HepG2 (cell line): ENCODE data around the gene CHI3L1. TPM values are rescaled to one million over a fixed set of nuclear protein-coding genes. Genes with fewer than 3 reads are reported as not detected.

Source experiments
- ATAC-seq: fragments of 200-7000 bp; cut with Tn5 transposase; 3 replicates; pipeline ENCODE4 v1.9.1; 2020; ENCODE audit warnings: mild to moderate bottlenecking, moderate library complexity
- BruUV-seq: library from RNA; stranded (reverse); fragments of 400-500 nt; replicated peaks from 2 replicates; lab custom pipeline; 2021; lab: Mats Ljungman, UMichigan
- CTCF ChIA-PET: fragments of 300-600 bp; formaldehyde crosslinking; extraction: SDS; loops from one replicate; lab custom pipeline; 2021; ENCODE audit warnings: low total read pairs, inconsistent platforms, low intra/inter-chr PET ratio; lab: Yijun Ruan, JAX
- POLR2A ChIA-PET: fragments of 350-600 bp; sonication (Branson Sonifier 250); formaldehyde crosslinking; loops from one replicate; lab custom pipeline; 2020; ENCODE audit warnings: antibody characterized with exemption, inconsistent platforms; lab: Yijun Ruan, JAX
- DNase-seq: peaks from one replicate; pipeline ENCODE4 v3.0.0-alpha.2; 2015; ENCODE audit warnings: low spot score
- FAIRE-seq: peaks from 3 replicates; lab custom pipeline; 2011; peaks lifted over from hg19 to GRCh38; lab: Jason Lieb, UNC
- H2AFZ ChIP-seq: one replicate; pipeline ENCODE4 v1.6.1; 2011; ENCODE audit warnings: low read length, inconsistent platforms
- H3K27ac ChIP-seq: fragments of 300-600 bp; 3 replicates; pipeline ENCODE4 v1.8.0; 2011; ENCODE audit warnings: mixed run types, mild to moderate bottlenecking, mixed read lengths, low read length, inconsistent platforms; ENCODE audit not compliant: insufficient read depth; ENCODE audit errors: extremely low read length
- H3K27me3 ChIP-seq, 2 experiments: fragments of 200-600 bp in 1 of 2; 2 replicates in 1 of 2; 3 replicates in 1 of 2; pipeline versions ENCODE4 v1.6.0 to v1.8.0; 2011; ENCODE audit warnings: low read length in 2 of 2, mild to moderate bottlenecking in 2 of 2, moderate library complexity in 2 of 2, inconsistent platforms in 1 of 2; ENCODE audit not compliant: insufficient read depth in 2 of 2, control insufficient read depth in 1 of 2
- H3K36me3 ChIP-seq, 2 experiments: fragments of 200-600 bp in 1 of 2; replicated peaks in 1 of 2; 2 replicates in 1 of 2; 3 replicates in 1 of 2; pipeline versions ENCODE4 v1.5.1 to v1.8.0; 2011; ENCODE audit warnings: low read length in 2 of 2, inconsistent platforms in 1 of 2; ENCODE audit not compliant: insufficient read depth in 2 of 2, control insufficient read depth in 1 of 2
- H3K4me1 ChIP-seq: 2 replicates; pipeline ENCODE4 v1.5.1; 2012; ENCODE audit warnings: low read length, inconsistent platforms; ENCODE audit not compliant: insufficient read depth
- H3K4me2 ChIP-seq: 2 replicates; pipeline ENCODE4 v1.6.0; 2011; ENCODE audit warnings: low read depth, low read length, inconsistent platforms
- H3K4me3 ChIP-seq, 3 experiments: fragments of 200-600 bp in 1 of 3; sonication (generic), shearing (Covaris generic) in 1 of 3; replicated peaks in 1 of 3; 2 replicates each; pipeline ENCODE4 v1.5.1; 2011 to 2016; ENCODE audit warnings: low read length in 3 of 3, inconsistent platforms in 2 of 3, low read depth in 2 of 3, mild to moderate bottlenecking in 2 of 3, control low read depth in 1 of 3, mixed read lengths in 1 of 3; ENCODE audit not compliant: insufficient read depth in 1 of 3
- H3K79me2 ChIP-seq: one replicate; pipeline ENCODE4 v1.6.1; 2011; ENCODE audit warnings: low read length, inconsistent platforms; ENCODE audit not compliant: insufficient read depth
- H3K9ac ChIP-seq: 2 replicates; pipeline ENCODE4 v1.6.0; 2011; ENCODE audit warnings: mild to moderate bottlenecking, low read depth, low read length, inconsistent platforms; ENCODE audit not compliant: insufficient read depth
- H3K9me3 ChIP-seq: 2 replicates; pipeline ENCODE4 v1.5.1; 2012; ENCODE audit warnings: mild to moderate bottlenecking, low read length
- H4K20me1 ChIP-seq: 2 replicates; pipeline ENCODE4 v1.6.0; 2011; ENCODE audit warnings: inconsistent platforms, mild to moderate bottlenecking, low read length, moderate library complexity; ENCODE audit not compliant: insufficient read depth
- CENPX ChIP-seq: sonication (generic); formaldehyde crosslinking; IDR thresholded peaks from 2 replicates; pipeline ENCODE4 v1.9.0; 2021; ENCODE audit warnings: mild to moderate bottlenecking, missing genetic modification reagents, moderate library complexity
- HOXA9 ChIP-seq: sonication (generic); formaldehyde crosslinking; IDR thresholded peaks from 2 replicates; pipeline ENCODE4 v1.8.1; 2022; ENCODE audit warnings: missing genetic modification reagents, mild to moderate bottlenecking, moderate library complexity, borderline replicate concordance
- IKZF1 ChIP-seq: fragments of 450-650 bp; IDR thresholded peaks from 2 replicates; pipeline ENCODE4 v1.7.1; 2016
- KLF9 ChIP-seq: IDR thresholded peaks from 2 replicates; pipeline ENCODE4 v1.6.1; 2016; ENCODE audit warnings: low read depth
- MTA3 ChIP-seq: sonication (generic); formaldehyde crosslinking; IDR thresholded peaks from 2 replicates; pipeline ENCODE4 v1.4.0; 2020; ENCODE audit warnings: missing genetic modification reagents
- SPEN ChIP-seq: sonication (generic); formaldehyde crosslinking; IDR thresholded peaks from 2 replicates; pipeline ENCODE4 v1.5.1; 2020; ENCODE audit warnings: low read depth, mild to moderate bottlenecking, missing genetic modification reagents
- TBX3 ChIP-seq: fragments of 450-650 bp; IDR thresholded peaks from 2 replicates; pipeline ENCODE4 v1.6.1; 2017; ENCODE audit warnings: antibody characterized with exemption, mild to moderate bottlenecking, inconsistent platforms, borderline replicate concordance
- TCF7 ChIP-seq: sonication (generic); IDR thresholded peaks from 2 replicates; pipeline ENCODE4 v1.6.1; 2016; ENCODE audit warnings: antibody characterized with exemption, low read depth
- TGIF2 ChIP-seq: IDR thresholded peaks from 2 replicates; pipeline ENCODE4 v1.6.1; 2016; ENCODE audit warnings: control low read depth, missing compliant biosample characterization
- ZFX ChIP-seq: sonication (generic); formaldehyde crosslinking; IDR thresholded peaks from 2 replicates; pipeline ENCODE4 v1.4.0; 2020; ENCODE audit warnings: mild to moderate bottlenecking, low read depth, missing genetic modification reagents, moderate library complexity
- ZNF317 ChIP-seq: sonication (generic); formaldehyde crosslinking; IDR thresholded peaks from 2 replicates; pipeline ENCODE4 v1.5.0; 2020; ENCODE audit warnings: mild to moderate bottlenecking, missing genetic modification reagents
- ZNF672 ChIP-seq: sonication (generic); formaldehyde crosslinking; IDR thresholded peaks from 2 replicates; pipeline ENCODE4 v1.8.1; 2022; ENCODE audit warnings: missing genetic modification reagents
- ZNF781 ChIP-seq: sonication (generic); formaldehyde crosslinking; IDR thresholded peaks from 2 replicates; pipeline ENCODE4 v1.5.1; 2020; ENCODE audit warnings: borderline replicate concordance, mild to moderate bottlenecking, missing genetic modification reagents; ENCODE audit errors: not compliant biosample characterization
- ZNF790 ChIP-seq: sonication (generic); formaldehyde crosslinking; IDR thresholded peaks from 2 replicates; pipeline ENCODE4 v1.8.0; 2022; ENCODE audit warnings: missing genetic modification reagents, mild to moderate bottlenecking, borderline replicate concordance
- WGBS: methylation state at CpG from one replicate; pipeline ENCODE4 v1.1.6; 2017; ENCODE audit warnings: low lambda C conversion rate; 5-methylcytosine and 5-hydroxymethylcytosine counted together
- in situ Hi-C: cut with HindIII; loops from 2 replicates; pipeline ENCODE4 v1.10.0; 2017; ENCODE audit warnings: low pct_unique_long_range_greater_than_20kb; ENCODE audit not compliant: extremely low pct_ligation_motif_present
- intact Hi-C: fragments of 100-400 bp; cut with micrococcal nuclease; formaldehyde crosslinking; loops from one replicate; pipeline ENCODE4 v1.10.0; 2022; ENCODE audit not compliant: unreplicated experiment
- polyA plus RNA-seq, 8 experiments: library from polyadenylated mRNA; depleted of rRNA in 3 of 8; stranded (reverse) in 7 of 8; unstranded in 1 of 8; fragments of >200 nt; fragmentation: Illumina TruSeq in 4 of 8; extraction: Trizol in 4 of 8; gene quantifications; 2 replicates each; pipeline versions ENCODE4 v1.2.1 to v1.2.3, GENCODE V29; 2011 to 2016; ENCODE audit warnings: low read depth in 4 of 8, missing spikeins in 1 of 8, mixed read lengths in 1 of 8; ENCODE audit not compliant: insufficient read depth in 1 of 8
- total RNA-seq, 5 experiments: library from RNA; depleted of rRNA; stranded (reverse); fragments of >200 nt; fragmentation: Illumina TruSeq; extraction: Trizol; gene quantifications; 2 replicates each; pipeline ENCODE4 v1.2.3, GENCODE V29; 2016; ENCODE audit warnings: low read depth in 1 of 5
- TF ChIP-seq, protein P1 (sequence below): IDR thresholded peaks from 2 replicates; pipeline ENCODE4 v1.6.1; 2012; ENCODE audit warnings: low read length, improper control_type of control experiment
- TF ChIP-seq, protein P2 (sequence below): sonication (generic); formaldehyde crosslinking; IDR thresholded peaks from 2 replicates; pipeline ENCODE4 v1.4.0; 2020; ENCODE audit warnings: missing genetic modification reagents

The CHI3L1 gene
- total and polyA plus RNA-seq, 2 of the 13 experiments (the other 11 are each of a cell fraction or from before 2014, with no cell fraction given) = 0.09 to 0.13 TPM

DNA sequence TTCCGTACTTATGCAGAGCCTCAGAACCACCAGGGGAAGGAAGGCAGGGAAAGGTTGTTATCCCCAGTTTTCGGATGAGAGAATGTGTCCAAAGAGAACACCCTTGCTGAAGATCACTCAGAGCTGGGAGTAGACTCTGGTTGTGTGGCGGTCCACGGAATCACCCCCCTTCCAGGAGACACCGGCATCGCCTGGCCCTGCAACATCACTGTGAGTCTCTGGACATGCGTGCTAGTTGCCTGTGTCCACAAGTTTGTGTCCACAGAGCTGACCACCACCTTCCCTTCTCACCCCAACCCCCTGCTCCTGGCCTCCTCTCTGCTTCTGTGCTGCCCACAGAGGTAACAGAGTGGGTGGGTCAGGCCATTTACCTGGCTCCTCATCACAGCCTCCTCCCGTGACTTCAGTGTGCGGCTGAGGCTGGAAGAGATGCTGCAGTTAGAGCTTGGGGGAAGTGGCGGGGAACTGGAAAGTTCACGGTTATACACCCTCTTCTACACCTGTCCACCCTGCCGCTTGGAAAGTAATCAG is 18.2 kb downstream of the CHI3L1 start:
- DNase-seq (no peak), FAIRE-seq (no peak), ATAC-seq (no peak)
- in situ Hi-C loops = loop anchor here (5.0 kb wide), 1 partner anchor 49 kb away; no protein-coding TSS in a partner anchor
- no peak overlapping the region for H3K4me3 ChIP-seq
- intact Hi-C loops = no loop called here
- TF ChIP-seq ZNF790 (CRISPR knock-in tag) (no peak), KLF9 (no peak), TCF7 (no peak), IKZF1 (no peak), ZNF317 (CRISPR knock-in tag) (no peak), ZNF781 (CRISPR knock-in tag) (no peak), TBX3 (no peak)
- H3K4me2 ChIP-seq = no peak overlapping the region
- BruUV-seq = no TSS peak
- no peaks in the 10 kb centered on the region for H3K9me3 ChIP-seq
- no peaks in the 10 kb centered on the region for H3K4me1 ChIP-seq
- H3K27me3 ChIP-seq = peaks cover 2 to 10% of the 10 kb centered on the region in 2 experiments; a peak in 4 of 5 replicates
- WGBS = 72% methylated on average over 10 of the region's 12 CpGs
- H3K36me3 ChIP-seq = no peaks in the 10 kb centered on the region
- H3K27ac ChIP-seq = no peak overlapping the region
- POLR2A ChIA-PET = no interaction called here
- H3K9ac ChIP-seq = no peak overlapping the region
- 0 out of 2 replicates have a peak, but pooled peaks cover 4% of the 10 kb centered on the region for H4K20me1 ChIP-seq
- H3K79me2 ChIP-seq = no peaks in the 10 kb centered on the region
- CTCF ChIA-PET = no interaction called here
- no peak overlapping the region for H2AFZ ChIP-seq

DNA sequence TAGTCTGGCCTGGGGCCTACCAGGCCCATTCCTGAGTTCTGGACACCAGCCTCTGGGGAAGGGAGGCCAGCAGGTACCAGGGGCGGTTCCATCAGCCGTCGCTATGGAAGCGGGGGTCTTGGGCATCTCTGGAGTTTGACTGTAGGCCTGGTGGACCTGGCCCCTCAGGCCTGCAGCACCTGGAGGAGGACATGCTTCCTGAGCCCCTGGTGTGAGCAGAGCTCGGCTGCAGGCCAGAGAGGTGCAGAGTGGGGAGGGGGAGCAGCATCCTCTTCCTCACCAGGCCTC is 18.6 kb downstream of the CHI3L1 start:
- H3K4me3 ChIP-seq = no peak overlapping the region
- in situ Hi-C loops (loop anchor here (5.0 kb wide), 1 partner anchor 49 kb away; no protein-coding TSS in a partner anchor), intact Hi-C loops (loop anchor here (2.0 kb wide), 1 partner anchor 99 kb away; no protein-coding TSS in a partner anchor)
- CTCF ChIA-PET = no interaction called here
- peaks cover 3 to 9% of the 10 kb centered on the region in 2 experiments; a peak in 4 of 5 replicates for H3K27me3 ChIP-seq
- H3K27ac ChIP-seq = no peak overlapping the region
- no peak overlapping the region for H3K9ac ChIP-seq
- POLR2A ChIA-PET = no interaction called here
- WGBS = 29% methylated on average over 1 of the region's 5 CpGs
- DNase-seq (no peak), FAIRE-seq (no peak), ATAC-seq (no peak)
- H2AFZ ChIP-seq = no peak overlapping the region
- BruUV-seq = no TSS peak
- H3K4me2 ChIP-seq = no peak overlapping the region
- H3K9me3 ChIP-seq = no peaks in the 10 kb centered on the region
- H3K4me1 ChIP-seq = no peaks in the 10 kb centered on the region
- H4K20me1 ChIP-seq = 0 out of 2 replicates have a peak, but pooled peaks cover 4% of the 10 kb centered on the region
- H3K36me3 ChIP-seq = no peaks in the 10 kb centered on the region
- no peaks in the 10 kb centered on the region for H3K79me2 ChIP-seq
- TF ChIP-seq HOXA9 (CRISPR knock-in tag) (no peak), MTA3 (no peak), SPEN (no peak), ZFX (CRISPR knock-in tag) (no peak), ZNF672 (CRISPR knock-in tag) (no peak), TGIF2 (CRISPR knock-in tag) (no peak), CENPX (CRISPR knock-in tag) (no peak)
- TF ChIP-seq, protein P1, sequence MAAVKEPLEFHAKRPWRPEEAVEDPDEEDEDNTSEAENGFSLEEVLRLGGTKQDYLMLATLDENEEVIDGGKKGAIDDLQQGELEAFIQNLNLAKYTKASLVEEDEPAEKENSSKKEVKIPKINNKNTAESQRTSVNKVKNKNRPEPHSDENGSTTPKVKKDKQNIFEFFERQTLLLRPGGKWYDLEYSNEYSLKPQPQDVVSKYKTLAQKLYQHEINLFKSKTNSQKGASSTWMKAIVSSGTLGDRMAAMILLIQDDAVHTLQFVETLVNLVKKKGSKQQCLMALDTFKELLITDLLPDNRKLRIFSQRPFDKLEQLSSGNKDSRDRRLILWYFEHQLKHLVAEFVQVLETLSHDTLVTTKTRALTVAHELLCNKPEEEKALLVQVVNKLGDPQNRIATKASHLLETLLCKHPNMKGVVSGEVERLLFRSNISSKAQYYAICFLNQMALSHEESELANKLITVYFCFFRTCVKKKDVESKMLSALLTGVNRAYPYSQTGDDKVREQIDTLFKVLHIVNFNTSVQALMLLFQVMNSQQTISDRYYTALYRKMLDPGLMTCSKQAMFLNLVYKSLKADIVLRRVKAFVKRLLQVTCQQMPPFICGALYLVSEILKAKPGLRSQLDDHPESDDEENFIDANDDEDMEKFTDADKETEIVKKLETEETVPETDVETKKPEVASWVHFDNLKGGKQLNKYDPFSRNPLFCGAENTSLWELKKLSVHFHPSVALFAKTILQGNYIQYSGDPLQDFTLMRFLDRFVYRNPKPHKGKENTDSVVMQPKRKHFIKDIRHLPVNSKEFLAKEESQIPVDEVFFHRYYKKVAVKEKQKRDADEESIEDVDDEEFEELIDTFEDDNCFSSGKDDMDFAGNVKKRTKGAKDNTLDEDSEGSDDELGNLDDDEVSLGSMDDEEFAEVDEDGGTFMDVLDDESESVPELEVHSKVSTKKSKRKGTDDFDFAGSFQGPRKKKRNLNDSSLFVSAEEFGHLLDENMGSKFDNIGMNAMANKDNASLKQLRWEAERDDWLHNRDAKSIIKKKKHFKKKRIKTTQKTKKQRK = no peak
- TF ChIP-seq, protein P2, sequence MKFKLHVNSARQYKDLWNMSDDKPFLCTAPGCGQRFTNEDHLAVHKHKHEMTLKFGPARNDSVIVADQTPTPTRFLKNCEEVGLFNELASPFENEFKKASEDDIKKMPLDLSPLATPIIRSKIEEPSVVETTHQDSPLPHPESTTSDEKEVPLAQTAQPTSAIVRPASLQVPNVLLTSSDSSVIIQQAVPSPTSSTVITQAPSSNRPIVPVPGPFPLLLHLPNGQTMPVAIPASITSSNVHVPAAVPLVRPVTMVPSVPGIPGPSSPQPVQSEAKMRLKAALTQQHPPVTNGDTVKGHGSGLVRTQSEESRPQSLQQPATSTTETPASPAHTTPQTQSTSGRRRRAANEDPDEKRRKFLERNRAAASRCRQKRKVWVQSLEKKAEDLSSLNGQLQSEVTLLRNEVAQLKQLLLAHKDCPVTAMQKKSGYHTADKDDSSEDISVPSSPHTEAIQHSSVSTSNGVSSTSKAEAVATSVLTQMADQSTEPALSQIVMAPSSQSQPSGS (CRISPR knock-in tag) = no peak
